Measurements from ENCODE around the gene RBP4. TPM values are rescaled to one million over a fixed set of nuclear protein-coding genes. Genes with fewer than 3 reads are reported as not detected.
"Not testable (repeated sequence)": the region's sequence is repeated elsewhere in the genome, so short reads cannot be mapped to it uniquely, and the experiment has no call there.

Gene RBP4
- total RNA-seq, 1 donor from 2014 or later, result not detected

- Mint-ChIP-seq H3K9me3 (ENCODE audit: unreplicated experiment) (no peaks in the 10 kb centered on the region), H3K27me3 (ENCODE audit: unreplicated experiment) (no peaks in the 10 kb centered on the region), H3K27ac (ENCODE audit: unreplicated experiment) (no peak overlapping the region), H3K4me3 (ENCODE audit: unreplicated experiment) (no peak overlapping the region), H3K4me1 (ENCODE audit: low read depth, unreplicated experiment) (peaks cover 2% of the 10 kb centered on the region), H3K36me3 (ENCODE audit: unreplicated experiment) (no peaks in the 10 kb centered on the region)
- no peak for DNase-seq
- TF ChIP-seq, protein P1, sequence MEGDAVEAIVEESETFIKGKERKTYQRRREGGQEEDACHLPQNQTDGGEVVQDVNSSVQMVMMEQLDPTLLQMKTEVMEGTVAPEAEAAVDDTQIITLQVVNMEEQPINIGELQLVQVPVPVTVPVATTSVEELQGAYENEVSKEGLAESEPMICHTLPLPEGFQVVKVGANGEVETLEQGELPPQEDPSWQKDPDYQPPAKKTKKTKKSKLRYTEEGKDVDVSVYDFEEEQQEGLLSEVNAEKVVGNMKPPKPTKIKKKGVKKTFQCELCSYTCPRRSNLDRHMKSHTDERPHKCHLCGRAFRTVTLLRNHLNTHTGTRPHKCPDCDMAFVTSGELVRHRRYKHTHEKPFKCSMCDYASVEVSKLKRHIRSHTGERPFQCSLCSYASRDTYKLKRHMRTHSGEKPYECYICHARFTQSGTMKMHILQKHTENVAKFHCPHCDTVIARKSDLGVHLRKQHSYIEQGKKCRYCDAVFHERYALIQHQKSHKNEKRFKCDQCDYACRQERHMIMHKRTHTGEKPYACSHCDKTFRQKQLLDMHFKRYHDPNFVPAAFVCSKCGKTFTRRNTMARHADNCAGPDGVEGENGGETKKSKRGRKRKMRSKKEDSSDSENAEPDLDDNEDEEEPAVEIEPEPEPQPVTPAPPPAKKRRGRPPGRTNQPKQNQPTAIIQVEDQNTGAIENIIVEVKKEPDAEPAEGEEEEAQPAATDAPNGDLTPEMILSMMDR (IDR thresholded peaks at IDR 0.05; ENCODE audit: partially characterized antibody, unreplicated experiment), result no peak
Measured at GRCh38 chr10:93552780-93553179, 48.3 kb downstream of the RBP4 start.

- Mint-ChIP-seq H3K4me3 (ENCODE audit: unreplicated experiment) (no peak overlapping the region), H3K9me3 (ENCODE audit: unreplicated experiment) (no peaks in the 10 kb centered on the region), H3K27ac (ENCODE audit: unreplicated experiment) (no peak overlapping the region), H3K27me3 (ENCODE audit: unreplicated experiment) (no peaks in the 10 kb centered on the region), H3K4me1 (ENCODE audit: low read depth, unreplicated experiment) (peaks cover 2% of the 10 kb centered on the region), H3K36me3 (ENCODE audit: unreplicated experiment) (no peaks in the 10 kb centered on the region)
- TF ChIP-seq, protein P1 (IDR thresholded peaks at IDR 0.05; ENCODE audit: partially characterized antibody, unreplicated experiment), result no peak
- no peak for DNase-seq
Measured at GRCh38 chr10:93550606-93551005, 50.4 kb downstream of the RBP4 start.

- Mint-ChIP-seq H3K27ac (ENCODE audit: unreplicated experiment) (no peak overlapping the region), H3K27me3 (ENCODE audit: unreplicated experiment) (no peaks in the 10 kb centered on the region), H3K4me3 (ENCODE audit: unreplicated experiment) (no peak overlapping the region), H3K9me3 (ENCODE audit: unreplicated experiment) (no peaks in the 10 kb centered on the region), H3K4me1 (ENCODE audit: low read depth, unreplicated experiment) (no peaks in the 10 kb centered on the region), H3K36me3 (ENCODE audit: unreplicated experiment) (no peaks in the 10 kb centered on the region)
- DNase-seq, result no peak
- TF ChIP-seq, protein P1 (IDR thresholded peaks at IDR 0.05; ENCODE audit: partially characterized antibody, unreplicated experiment), result no peak
Measured at GRCh38 chr10:93548376-93549071, 52.5 kb downstream of the RBP4 start.

GRCh38 chr10:93547522-93547921, 53.5 kb downstream of the RBP4 start:
- Mint-ChIP-seq H3K9me3 (ENCODE audit: unreplicated experiment) (no peaks in the 10 kb centered on the region), H3K36me3 (ENCODE audit: unreplicated experiment) (no peaks in the 10 kb centered on the region), H3K27ac (ENCODE audit: unreplicated experiment) (no peak overlapping the region), H3K4me1 (ENCODE audit: low read depth, unreplicated experiment) (peaks cover 5% of the 10 kb centered on the region), H3K4me3 (ENCODE audit: unreplicated experiment) (no peak overlapping the region), H3K27me3 (ENCODE audit: unreplicated experiment) (no peaks in the 10 kb centered on the region)
- DNase-seq, result no peak
- TF ChIP-seq, protein P1 (IDR thresholded peaks at IDR 0.05; ENCODE audit: partially characterized antibody, unreplicated experiment), result no peak

DNA sequence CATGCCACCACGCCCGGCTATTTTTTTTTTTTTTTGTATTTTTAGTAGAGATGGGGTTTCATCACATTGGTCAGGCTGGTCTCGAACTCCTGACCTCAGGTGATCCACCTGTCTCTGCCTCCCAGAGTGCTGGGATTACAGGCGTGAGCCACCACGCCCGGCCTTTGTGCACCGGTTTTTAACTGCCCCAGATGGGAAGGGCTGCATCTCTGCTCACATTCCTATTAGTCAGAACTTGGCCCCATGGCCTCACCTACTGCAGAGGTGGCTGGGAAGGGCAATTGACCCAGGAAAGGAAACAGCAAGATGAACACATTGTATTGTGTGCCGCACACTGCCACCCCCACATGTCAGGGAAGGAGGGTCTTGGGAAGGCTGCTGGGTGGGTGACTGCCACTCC, 54.0 kb downstream of the RBP4 start:
- not testable (repeated sequence) for H3K36me3 Mint-ChIP-seq (ENCODE audit: unreplicated experiment); H3K9me3 Mint-ChIP-seq (ENCODE audit: unreplicated experiment); H3K4me1 Mint-ChIP-seq (ENCODE audit: low read depth, unreplicated experiment); H3K27ac Mint-ChIP-seq (ENCODE audit: unreplicated experiment); DNase-seq; H3K27me3 Mint-ChIP-seq (ENCODE audit: unreplicated experiment); H3K4me3 Mint-ChIP-seq (ENCODE audit: unreplicated experiment)

Data from glutamatergic neuron (in vitro differentiated cells).